GM23338 (cell line): ENCODE results near the gene VOPP1. TPM values are rescaled to one million over a fixed set of nuclear protein-coding genes. Genes with fewer than 3 reads are reported as not detected.
A peak's percentile ranks its signal among the peaks of the same experiment; 100 is the strongest.

Experiments
- ATAC-seq: fragments of 200-7000 bp; cut with Tn5 transposase; 3 replicates; pipeline ENCODE4 v1.9.1; 2020
- DNase-seq: peaks from one replicate; pipeline ENCODE4 v3.0.0-alpha.2; 2015; ENCODE audit warnings: low spot score
- H2AFZ ChIP-seq: fragments of 200-600 bp; sonication (generic); 2 replicates; pipeline ENCODE4 v1.8.0; 2016; ENCODE audit warnings: antibody characterized with exemption, mild to moderate bottlenecking, moderate library complexity
- H3F3A ChIP-seq: fragments of 200-600 bp; sonication (generic); replicated peaks from 2 replicates; pipeline ENCODE4 v1.8.0; 2017; ENCODE audit warnings: antibody characterized with exemption, mixed run types, low read depth
- H3K27ac ChIP-seq: fragments of 200-600 bp; sonication (generic); 2 replicates; pipeline ENCODE4 v1.6.1; 2016; ENCODE audit warnings: low read depth
- H3K27me3 ChIP-seq: fragments of 200-600 bp; sonication (generic); 2 replicates; pipeline ENCODE4 v1.8.0; 2016; ENCODE audit warnings: mild to moderate bottlenecking, mixed run types, moderate library complexity; ENCODE audit not compliant: insufficient read depth
- H3K36me3 ChIP-seq: fragments of 200-600 bp; sonication (generic); 2 replicates; pipeline ENCODE4 v1.8.0; 2016; ENCODE audit warnings: mild to moderate bottlenecking; ENCODE audit not compliant: insufficient read depth
- H3K4me1 ChIP-seq: fragments of 200-600 bp; sonication (generic); 2 replicates; pipeline ENCODE4 v1.8.0; 2016; ENCODE audit warnings: mild to moderate bottlenecking, moderate library complexity; ENCODE audit not compliant: insufficient read depth
- H3K4me2 ChIP-seq: fragments of 200-600 bp; sonication (generic); 2 replicates; pipeline ENCODE4 v1.7.1; 2017; ENCODE audit warnings: mixed run types
- H3K4me3 ChIP-seq: fragments of 200-600 bp; sonication (generic); 2 replicates; pipeline ENCODE4 v1.6.1; 2016; ENCODE audit warnings: mixed run types
- H3K79me2 ChIP-seq: fragments of 200-600 bp; sonication (generic); replicated peaks from 2 replicates; pipeline ENCODE4 v1.8.0; 2017; ENCODE audit warnings: mild to moderate bottlenecking; ENCODE audit not compliant: insufficient read depth
- H3K9me2 ChIP-seq: fragments of 200-600 bp; sonication (generic); 2 replicates; pipeline ENCODE4 v1.8.0; 2017; ENCODE audit not compliant: insufficient read depth
- H4K20me1 ChIP-seq: fragments of 200-600 bp; sonication (generic); replicated peaks from 2 replicates; pipeline ENCODE4 v1.8.0; 2017; ENCODE audit warnings: mild to moderate bottlenecking; ENCODE audit not compliant: insufficient read depth
- H3K27ac Mint-ChIP-seq: 2 replicates; pipeline ENCODE4 v1.8.0; 2020; ENCODE audit warnings: inconsistent platforms, mild to moderate bottlenecking, moderate library complexity, mixed read lengths
- H3K27me3 Mint-ChIP-seq: 3 replicates; pipeline ENCODE4 v1.8.0; 2022; ENCODE audit warnings: low read depth, mild to moderate bottlenecking, moderate library complexity, mixed read lengths, inconsistent platforms; ENCODE audit not compliant: insufficient read depth, poor library complexity
- H3K36me3 Mint-ChIP-seq: 3 replicates; pipeline ENCODE4 v1.8.0; 2021; ENCODE audit warnings: low read depth, mild to moderate bottlenecking, inconsistent platforms, moderate library complexity, mixed read lengths
- H3K4me1 Mint-ChIP-seq: 3 replicates; pipeline ENCODE4 v1.8.0; 2020; ENCODE audit warnings: mild to moderate bottlenecking, inconsistent platforms, mixed read lengths
- H3K4me3 Mint-ChIP-seq: 3 replicates; pipeline ENCODE4 v1.8.0; 2021; ENCODE audit warnings: moderate library complexity, mild to moderate bottlenecking, inconsistent platforms, mixed read lengths
- H3K9me3 Mint-ChIP-seq: 3 replicates; pipeline ENCODE4 v1.8.0; 2020; ENCODE audit warnings: moderate library complexity, mild to moderate bottlenecking, inconsistent platforms, mixed read lengths
- CREB1 ChIP-seq: fragments of 250-450 bp; sonication (Bioruptor Pico); IDR thresholded peaks from 2 replicates; pipeline ENCODE4 v1.5.0; 2020; ENCODE audit warnings: low read depth, mild to moderate bottlenecking, moderate library complexity
- EZH2phosphoT487 ChIP-seq: fragments of 200-600 bp; sonication (generic); IDR thresholded peaks from one replicate; pipeline ENCODE4 v1.8.1; 2018; ENCODE audit warnings: antibody characterized with exemption; ENCODE audit not compliant: unreplicated experiment
- NANOG ChIP-seq: IDR thresholded peaks from 2 replicates; pipeline ENCODE4 v1.6.1; 2016; ENCODE audit warnings: antibody characterized with exemption, borderline replicate concordance
- STAT1 ChIP-seq: IDR thresholded peaks from one replicate; pipeline ENCODE4 v1.6.1; 2016; ENCODE audit warnings: antibody characterized with exemption; ENCODE audit not compliant: unreplicated experiment
- ZNF114 ChIP-seq: fragments of 250-450 bp; sonication (Bioruptor Pico); IDR thresholded peaks from 2 replicates; pipeline ENCODE4 v1.5.0; 2020; ENCODE audit warnings: mild to moderate bottlenecking, moderate library complexity
- ZNF331 ChIP-seq: fragments of 250-450 bp; sonication (Bioruptor Pico); IDR thresholded peaks from 2 replicates; pipeline ENCODE4 v1.5.0; 2020; ENCODE audit warnings: low read depth, mild to moderate bottlenecking, moderate library complexity
- polyA plus RNA-seq: library from polyadenylated mRNA; unstranded; fragments of >200 nt; fragmentation: Nextera tagmentation; extraction: Ambion mirVana; gene quantifications from 2 replicates; pipeline ENCODE4 v1.2.1, GENCODE V29; 2016
- total RNA-seq: library from RNA; depleted of rRNA; stranded (reverse); fragments of >200 nt; shearing (Covaris generic); gene quantifications from 2 replicates; pipeline ENCODE4 v1.2.3, GENCODE V29; 2014
- TF ChIP-seq, protein P1 (sequence below): fragments of 250-450 bp; sonication (Bioruptor Pico); IDR thresholded peaks from 2 replicates; pipeline ENCODE4 v1.5.0; 2020; ENCODE audit warnings: mild to moderate bottlenecking, moderate library complexity

The VOPP1 gene
- total and polyA plus RNA-seq, 2 experiments from 2014 or later = 28.2 to 73.7 TPM

DNA sequence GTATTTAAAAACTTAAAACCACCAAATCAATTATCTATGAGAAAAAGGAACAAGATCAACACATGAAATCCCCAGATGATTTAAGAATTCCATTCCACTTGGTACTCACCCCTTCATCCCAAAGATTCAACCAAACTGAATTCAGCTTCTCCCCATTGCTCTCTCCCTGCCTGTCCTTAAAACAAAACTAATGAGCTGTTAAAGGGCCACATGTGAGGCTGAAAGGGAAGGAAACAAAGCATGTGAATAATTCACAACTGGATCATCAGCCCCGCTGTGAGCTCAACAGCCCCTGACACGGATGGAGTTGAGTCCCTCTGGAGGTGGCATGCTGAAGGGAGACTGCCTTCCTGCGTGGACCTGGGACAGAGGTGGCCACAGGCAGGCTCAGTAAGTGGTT is 32.9 kb downstream of the VOPP1 start:
- Mint-ChIP-seq H3K27ac (peak overlapping the region; percentile 91), H3K4me1 (peaks cover 62% of the 10 kb centered on the region), H3K27me3 (peaks cover 10% of the 10 kb centered on the region), H3K9me3 (no peaks in the 10 kb centered on the region), H3K4me3 (peak overlapping the region; percentile 32; the same call in 1 of the 3 replicates), H3K36me3 (peaks cover 13% of the 10 kb centered on the region)
- TF ChIP-seq ZNF114 (CRISPR knock-in tag) = no peak
- 0 out of 2 replicates have a peak, but pooled peaks have one; percentile 26 for TF ChIP-seq CREB1 (CRISPR knock-in tag)
- TF ChIP-seq, protein P1, sequence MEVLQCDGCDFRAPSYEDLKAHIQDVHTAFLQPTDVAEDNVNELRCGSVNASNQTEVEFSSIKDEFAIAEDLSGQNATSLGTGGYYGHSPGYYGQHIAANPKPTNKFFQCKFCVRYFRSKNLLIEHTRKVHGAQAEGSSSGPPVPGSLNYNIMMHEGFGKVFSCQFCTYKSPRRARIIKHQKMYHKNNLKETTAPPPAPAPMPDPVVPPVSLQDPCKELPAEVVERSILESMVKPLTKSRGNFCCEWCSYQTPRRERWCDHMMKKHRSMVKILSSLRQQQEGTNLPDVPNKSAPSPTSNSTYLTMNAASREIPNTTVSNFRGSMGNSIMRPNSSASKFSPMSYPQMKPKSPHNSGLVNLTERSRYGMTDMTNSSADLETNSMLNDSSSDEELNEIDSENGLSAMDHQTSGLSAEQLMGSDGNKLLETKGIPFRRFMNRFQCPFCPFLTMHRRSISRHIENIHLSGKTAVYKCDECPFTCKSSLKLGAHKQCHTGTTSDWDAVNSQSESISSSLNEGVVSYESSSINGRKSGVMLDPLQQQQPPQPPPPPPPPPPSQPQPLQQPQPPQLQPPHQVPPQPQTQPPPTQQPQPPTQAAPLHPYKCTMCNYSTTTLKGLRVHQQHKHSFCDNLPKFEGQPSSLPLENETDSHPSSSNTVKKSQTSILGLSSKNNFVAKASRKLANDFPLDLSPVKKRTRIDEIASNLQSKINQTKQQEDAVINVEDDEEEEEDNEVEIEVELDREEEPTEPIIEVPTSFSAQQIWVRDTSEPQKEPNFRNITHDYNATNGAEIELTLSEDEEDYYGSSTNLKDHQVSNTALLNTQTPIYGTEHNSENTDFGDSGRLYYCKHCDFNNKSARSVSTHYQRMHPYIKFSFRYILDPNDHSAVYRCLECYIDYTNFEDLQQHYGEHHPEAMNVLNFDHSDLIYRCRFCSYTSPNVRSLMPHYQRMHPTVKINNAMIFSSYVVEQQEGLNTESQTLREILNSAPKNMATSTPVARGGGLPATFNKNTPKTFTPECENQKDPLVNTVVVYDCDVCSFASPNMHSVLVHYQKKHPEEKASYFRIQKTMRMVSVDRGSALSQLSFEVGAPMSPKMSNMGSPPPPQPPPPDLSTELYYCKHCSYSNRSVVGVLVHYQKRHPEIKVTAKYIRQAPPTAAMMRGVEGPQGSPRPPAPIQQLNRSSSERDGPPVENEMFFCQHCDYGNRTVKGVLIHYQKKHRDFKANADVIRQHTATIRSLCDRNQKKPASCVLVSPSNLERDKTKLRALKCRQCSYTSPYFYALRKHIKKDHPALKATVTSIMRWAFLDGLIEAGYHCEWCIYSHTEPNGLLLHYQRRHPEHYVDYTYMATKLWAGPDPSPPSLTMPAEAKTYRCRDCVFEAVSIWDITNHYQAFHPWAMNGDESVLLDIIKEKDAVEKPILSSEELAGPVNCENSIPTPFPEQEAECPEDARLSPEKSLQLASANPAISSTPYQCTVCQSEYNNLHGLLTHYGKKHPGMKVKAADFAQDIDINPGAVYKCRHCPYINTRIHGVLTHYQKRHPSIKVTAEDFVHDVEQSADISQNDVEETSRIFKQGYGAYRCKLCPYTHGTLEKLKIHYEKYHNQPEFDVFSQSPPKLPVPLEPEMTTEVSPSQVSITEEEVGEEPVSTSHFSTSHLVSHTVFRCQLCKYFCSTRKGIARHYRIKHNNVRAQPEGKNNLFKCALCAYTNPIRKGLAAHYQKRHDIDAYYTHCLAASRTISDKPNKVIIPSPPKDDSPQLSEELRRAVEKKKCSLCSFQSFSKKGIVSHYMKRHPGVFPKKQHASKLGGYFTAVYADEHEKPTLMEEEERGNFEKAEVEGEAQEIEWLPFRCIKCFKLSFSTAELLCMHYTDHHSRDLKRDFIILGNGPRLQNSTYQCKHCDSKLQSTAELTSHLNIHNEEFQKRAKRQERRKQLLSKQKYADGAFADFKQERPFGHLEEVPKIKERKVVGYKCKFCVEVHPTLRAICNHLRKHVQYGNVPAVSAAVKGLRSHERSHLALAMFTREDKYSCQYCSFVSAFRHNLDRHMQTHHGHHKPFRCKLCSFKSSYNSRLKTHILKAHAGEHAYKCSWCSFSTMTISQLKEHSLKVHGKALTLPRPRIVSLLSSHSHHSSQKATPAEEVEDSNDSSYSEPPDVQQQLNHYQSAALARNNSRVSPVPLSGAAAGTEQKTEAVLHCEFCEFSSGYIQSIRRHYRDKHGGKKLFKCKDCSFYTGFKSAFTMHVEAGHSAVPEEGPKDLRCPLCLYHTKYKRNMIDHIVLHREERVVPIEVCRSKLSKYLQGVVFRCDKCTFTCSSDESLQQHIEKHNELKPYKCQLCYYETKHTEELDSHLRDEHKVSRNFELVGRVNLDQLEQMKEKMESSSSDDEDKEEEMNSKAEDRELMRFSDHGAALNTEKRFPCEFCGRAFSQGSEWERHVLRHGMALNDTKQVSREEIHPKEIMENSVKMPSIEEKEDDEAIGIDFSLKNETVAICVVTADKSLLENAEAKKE (CRISPR knock-in tag) = peak; percentile 16; the same call in 1 of the 2 replicates
- peak; percentile 72; the same call in 1 of the 2 replicates for TF ChIP-seq NANOG
- peaks cover 92% of the 10 kb centered on the region for H3K79me2 ChIP-seq
- H3K4me1 ChIP-seq = peaks cover 48% of the 10 kb centered on the region
- no peak overlapping the region for H3K4me3 ChIP-seq
- ATAC-seq (peak; percentile 72), DNase-seq (peak; percentile 68)
- H3K27ac ChIP-seq = peak overlapping the region; percentile 34
- peaks cover 6% of the 10 kb centered on the region; the same call in 1 of the 2 replicates for H4K20me1 ChIP-seq
- H3K9me2 ChIP-seq = no peaks in the 10 kb centered on the region
- no peaks in the 10 kb centered on the region for H3K27me3 ChIP-seq
- no peak overlapping the region for H2AFZ ChIP-seq
- no peaks in the 10 kb centered on the region for H3K36me3 ChIP-seq
- H3F3A ChIP-seq = no peaks in the 10 kb centered on the region
- H3K4me2 ChIP-seq = peak overlapping the region; percentile 30; the same call in 1 of the 2 replicates

DNA sequence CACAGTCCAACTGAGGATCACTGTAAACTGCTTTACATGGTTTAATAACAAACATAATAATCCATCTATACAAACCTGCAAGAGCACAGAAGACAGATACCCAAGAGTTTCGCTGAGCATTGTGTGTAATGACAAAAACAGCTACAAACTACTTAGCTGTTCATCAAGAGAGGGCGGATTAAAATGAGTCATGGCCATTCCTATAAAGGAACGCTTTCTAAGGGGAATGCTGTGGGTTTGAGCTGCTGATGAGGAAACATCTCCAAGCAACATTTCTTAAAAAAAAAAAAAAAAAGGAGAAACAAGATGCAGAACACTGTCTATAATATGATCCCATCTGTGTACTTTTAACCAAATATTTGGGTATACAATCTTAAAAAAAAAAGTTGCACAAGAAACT is 33.8 kb downstream of the VOPP1 start:
- Histone ChIP-seq H3K36me3 (no peaks in the 10 kb centered on the region), H3K27ac (no peak overlapping the region), H3K4me2 (0 out of 2 replicates have a peak overlapping the region, but pooled peaks have one; percentile 11), H3K4me1 (peaks cover 48% of the 10 kb centered on the region), H3K79me2 (peaks cover 92% of the 10 kb centered on the region), H3K9me2 (no peaks in the 10 kb centered on the region), H3K4me3 (no peak overlapping the region), H3F3A (no peaks in the 10 kb centered on the region), H4K20me1 (peaks cover 12% of the 10 kb centered on the region), H2AFZ (no peak overlapping the region), H3K27me3 (no peaks in the 10 kb centered on the region)
- Mint-ChIP-seq H3K27ac (no peak overlapping the region), H3K27me3 (peaks cover 7% of the 10 kb centered on the region), H3K4me1 (peaks cover 66% of the 10 kb centered on the region), H3K4me3 (no peak overlapping the region), H3K36me3 (peaks cover 4% of the 10 kb centered on the region; the same call in 1 of the 3 replicates), H3K9me3 (no peaks in the 10 kb centered on the region)
- DNase-seq (no peak), ATAC-seq (no peak)
- TF ChIP-seq CREB1 (CRISPR knock-in tag) (no peak), EZH2phosphoT487 (no peak), STAT1 (no peak), NANOG (no peak), ZNF331 (CRISPR knock-in tag) (no peak)
